Fibroblast of pulmonary artery (primary cell): ENCODE measurements around the gene ZNF440.
"Not testable (repeated sequence)": the region's sequence is repeated elsewhere in the genome, so short reads cannot be mapped to it uniquely, and the experiment has no call there.

Experiments used
- DNase-seq: peaks from one replicate; pipeline ENCODE4 v3.0.0-alpha.2; 2010; ENCODE audit warnings: low read depth
- H3K4me3 ChIP-seq: replicated peaks from 2 replicates; pipeline ENCODE4 v1.5.1; 2011; ENCODE audit warnings: low read depth, mild to moderate bottlenecking, control low read depth, low read length, moderate library complexity
- TF ChIP-seq, protein P1 (sequence below): IDR thresholded peaks from 2 replicates; pipeline ENCODE4 v1.5.1; 2011; ENCODE audit warnings: mild to moderate bottlenecking, control low read depth, low read length, inconsistent platforms; ENCODE audit errors: missing control alignments

The ZNF440 gene

DNA sequence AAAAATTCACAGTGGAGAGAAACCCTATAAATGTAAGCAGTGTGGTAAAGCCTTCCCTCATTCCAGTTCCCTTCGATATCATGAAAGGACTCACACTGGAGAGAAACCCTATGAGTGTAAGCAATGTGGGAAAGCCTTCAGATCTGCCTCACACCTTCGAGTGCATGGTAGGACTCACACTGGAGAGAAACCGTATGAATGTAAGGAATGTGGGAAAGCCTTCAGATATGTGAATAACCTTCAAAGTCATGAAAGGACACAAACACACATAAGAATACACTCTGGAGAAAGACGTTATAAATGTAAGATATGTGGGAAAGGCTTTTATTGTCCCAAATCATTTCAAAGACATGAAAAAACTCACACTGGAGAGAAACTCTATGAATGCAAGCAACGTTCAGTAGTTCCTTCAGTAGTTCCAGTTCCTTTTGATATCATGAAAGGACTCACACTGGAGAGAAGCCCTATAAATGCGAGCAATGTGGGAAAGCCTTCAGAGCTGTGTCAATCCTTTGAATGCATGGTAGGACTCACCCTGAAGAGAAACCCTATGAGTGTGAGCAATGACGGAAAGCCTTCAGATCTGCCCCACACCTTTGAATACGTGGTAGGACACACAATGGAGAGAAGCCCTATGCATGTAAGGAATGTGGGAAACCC lies 18.3 kb downstream of the ZNF440 start:
- H3K4me3 ChIP-seq = no peak overlapping the region
- TF ChIP-seq, protein P1, sequence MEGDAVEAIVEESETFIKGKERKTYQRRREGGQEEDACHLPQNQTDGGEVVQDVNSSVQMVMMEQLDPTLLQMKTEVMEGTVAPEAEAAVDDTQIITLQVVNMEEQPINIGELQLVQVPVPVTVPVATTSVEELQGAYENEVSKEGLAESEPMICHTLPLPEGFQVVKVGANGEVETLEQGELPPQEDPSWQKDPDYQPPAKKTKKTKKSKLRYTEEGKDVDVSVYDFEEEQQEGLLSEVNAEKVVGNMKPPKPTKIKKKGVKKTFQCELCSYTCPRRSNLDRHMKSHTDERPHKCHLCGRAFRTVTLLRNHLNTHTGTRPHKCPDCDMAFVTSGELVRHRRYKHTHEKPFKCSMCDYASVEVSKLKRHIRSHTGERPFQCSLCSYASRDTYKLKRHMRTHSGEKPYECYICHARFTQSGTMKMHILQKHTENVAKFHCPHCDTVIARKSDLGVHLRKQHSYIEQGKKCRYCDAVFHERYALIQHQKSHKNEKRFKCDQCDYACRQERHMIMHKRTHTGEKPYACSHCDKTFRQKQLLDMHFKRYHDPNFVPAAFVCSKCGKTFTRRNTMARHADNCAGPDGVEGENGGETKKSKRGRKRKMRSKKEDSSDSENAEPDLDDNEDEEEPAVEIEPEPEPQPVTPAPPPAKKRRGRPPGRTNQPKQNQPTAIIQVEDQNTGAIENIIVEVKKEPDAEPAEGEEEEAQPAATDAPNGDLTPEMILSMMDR = no peak
- no peak for DNase-seq

DNA sequence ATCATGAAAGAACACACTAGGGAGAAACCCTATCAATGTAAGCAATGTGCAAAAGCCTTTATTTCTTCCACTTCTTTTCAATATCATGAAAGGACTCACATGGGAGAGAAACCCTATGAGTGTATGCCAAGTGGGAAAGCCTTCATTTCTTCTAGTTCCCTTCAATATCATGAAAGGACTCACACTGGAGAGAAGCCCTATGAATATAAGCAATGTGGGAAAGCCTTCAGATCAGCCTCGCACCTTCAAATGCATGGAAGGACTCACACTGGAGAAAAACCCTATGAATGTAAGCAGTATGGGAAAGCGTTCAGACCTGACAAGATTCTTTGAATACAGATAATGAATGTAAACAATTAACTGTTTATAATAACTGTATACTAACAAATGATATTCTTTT lies 19.5 kb downstream of the ZNF440 start:
- no peak overlapping the region for H3K4me3 ChIP-seq
- TF ChIP-seq, protein P1 = no peak
- DNase-seq = no peak

DNA sequence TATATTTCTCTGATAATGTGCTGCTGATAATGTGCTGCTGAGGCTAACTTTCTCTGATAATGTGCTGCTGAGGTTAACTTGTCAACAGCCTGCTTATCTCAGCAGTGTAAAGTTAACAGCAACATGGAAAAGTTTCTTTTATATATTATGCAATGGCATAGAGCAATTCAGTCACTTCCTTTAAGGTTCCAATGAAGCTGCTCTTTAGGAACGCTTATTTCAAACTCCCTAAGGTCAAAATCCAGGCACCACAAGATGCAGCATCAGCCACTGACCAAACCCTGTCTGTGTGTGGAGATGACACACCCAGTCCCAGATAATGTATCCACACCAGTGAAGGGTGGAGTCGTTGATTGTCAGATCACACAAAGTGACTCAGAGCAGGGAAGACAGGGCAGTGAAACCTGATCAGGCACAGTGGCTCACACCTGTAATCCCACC lies 21.6 kb downstream of the ZNF440 start:
- not testable (repeated sequence) for DNase-seq, H3K4me3 ChIP-seq

DNA sequence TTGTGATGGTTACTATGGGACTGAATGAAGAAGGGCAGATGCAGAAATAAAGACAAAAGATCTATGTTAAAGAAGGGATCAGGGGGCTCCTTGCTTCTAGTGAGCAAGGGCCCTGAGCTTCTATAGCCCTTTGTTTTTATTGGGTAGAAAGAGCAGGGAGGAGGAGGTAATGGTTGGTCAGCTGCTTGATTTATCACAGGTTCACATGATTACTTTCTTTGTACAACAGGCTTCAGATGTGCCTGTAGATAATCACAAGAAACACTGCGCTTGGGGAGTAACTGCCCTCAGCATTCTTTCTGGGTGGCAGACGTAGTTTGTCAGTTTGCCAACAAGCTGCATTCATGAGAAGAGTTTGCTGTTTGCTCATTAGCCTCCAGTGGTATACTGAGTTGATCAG lies 29.6 kb downstream of the ZNF440 start:
- no peak for DNase-seq
- H3K4me3 ChIP-seq = no peak overlapping the region
- TF ChIP-seq, protein P1 = no peak

DNA sequence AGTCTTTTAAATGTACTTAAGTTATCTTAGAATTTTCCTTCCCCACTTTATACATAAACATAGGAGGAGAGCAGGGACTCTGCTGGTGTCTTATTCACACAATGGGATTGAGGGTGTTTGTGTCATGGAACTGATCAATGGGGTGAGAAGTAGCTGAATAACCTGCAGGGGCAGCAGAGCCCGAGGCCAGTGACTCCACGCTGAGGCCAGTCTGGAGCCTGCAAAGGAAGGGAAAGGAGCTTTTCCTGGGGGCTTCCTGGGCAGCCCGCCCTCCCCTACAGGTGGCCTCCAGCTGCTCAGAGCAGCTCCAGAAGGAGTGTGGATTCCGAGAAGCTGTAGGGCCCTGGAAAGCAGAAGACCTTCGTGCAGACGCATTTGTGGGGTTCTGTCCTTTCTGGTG lies 33.5 kb downstream of the ZNF440 start:
- DNase-seq, H3K4me3 ChIP-seq: not testable (repeated sequence)

DNA sequence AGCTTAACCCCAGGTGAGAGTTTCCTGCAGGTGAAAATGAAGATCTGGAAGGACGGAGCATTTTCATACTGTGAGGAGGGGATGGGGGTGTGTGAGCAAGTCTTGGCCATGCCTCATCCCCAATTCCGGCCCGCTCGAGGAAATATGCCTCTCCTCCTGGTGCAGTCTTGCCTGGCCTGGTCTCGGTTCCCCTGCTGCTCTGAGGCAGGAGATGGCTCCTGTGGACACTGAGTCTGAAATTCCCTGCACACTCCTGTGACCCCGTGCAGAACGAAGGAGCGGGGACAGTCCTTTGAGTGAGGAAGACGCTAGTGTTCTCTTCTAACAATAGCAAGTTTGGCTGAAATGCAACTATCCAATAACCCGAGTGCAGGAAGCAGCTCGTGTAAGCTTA lies 34.1 kb downstream of the ZNF440 start:
- TF ChIP-seq, protein P1 = no peak
- DNase-seq = no peak
- H3K4me3 ChIP-seq = peak overlapping the region; percentile 61

DNA sequence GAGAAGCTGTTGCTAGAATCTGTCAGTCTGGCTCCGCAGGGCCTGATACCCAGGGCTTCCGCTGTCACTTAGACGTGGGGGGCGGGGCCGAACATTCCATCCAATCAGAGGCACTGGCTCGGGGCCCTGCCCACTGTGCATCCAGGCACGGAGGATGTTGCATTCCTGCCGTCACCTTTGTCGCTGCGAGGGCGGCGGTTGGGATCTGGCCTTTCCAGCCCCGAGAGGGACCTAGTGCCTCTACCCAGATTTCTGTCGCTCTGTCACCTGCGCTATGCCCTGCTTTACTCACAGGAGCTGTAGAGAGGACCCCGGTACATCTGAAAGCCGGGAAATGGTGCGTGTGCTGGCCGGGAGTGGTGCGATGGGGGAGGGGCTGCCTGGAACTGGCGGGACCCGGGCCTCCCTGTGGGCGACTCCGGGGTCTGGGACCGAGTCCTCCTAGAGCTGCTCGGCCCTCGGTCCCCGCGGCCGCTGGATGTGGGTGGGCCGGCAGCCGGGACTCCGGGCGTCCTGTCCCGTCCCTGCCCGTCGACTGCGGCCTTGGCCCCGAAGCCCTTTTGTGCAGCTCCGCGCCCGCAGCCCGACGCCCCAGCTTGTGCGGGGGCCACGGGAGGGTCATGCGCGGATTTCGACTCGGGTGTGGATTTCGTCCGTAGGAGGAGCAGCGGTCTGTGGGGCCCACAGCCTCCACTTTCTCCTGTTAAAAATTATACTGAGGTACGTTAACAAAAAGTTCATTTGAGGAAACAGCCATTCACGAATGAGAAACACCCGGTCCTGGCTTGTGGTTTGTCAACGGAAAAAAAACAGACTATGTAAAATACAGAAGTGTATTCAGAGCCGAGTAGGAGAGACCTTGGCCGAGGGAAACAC lies 34.8 kb downstream of the ZNF440 start, which contains the start of gene ZNF439:
Gene ZNF439, plus strand, starts transcription at position 133 of the 876 bp plus-strand sequence. Its CDS starts 142 bp downstream, at position 275.
- peak within 1 kb of the TSS; percentile 61 for H3K4me3 ChIP-seq
- TF ChIP-seq, protein P1 = no peak
- DNase-seq = peak; percentile 63

DNA sequence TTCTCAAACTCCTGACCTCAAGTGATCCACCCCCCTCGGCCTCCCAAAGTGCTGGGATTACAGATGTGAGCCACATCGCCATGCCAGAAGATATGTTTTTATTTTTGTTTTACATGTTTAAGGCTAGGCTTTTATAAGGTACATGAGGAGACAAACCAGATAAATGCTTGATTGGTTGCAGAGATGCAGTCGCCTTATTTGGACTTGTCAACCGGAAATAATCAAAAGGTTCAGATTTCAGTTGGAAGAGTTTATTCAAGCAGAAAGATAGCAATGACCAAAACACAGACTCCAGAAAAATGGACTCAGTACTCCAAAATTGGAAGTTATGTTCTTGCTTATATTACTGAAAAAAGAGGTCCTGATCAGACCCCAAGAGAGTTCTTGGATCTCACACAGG lies 36.2 kb downstream of the ZNF440 start:
- not testable (repeated sequence) for DNase-seq, H3K4me3 ChIP-seq
